GM12872 (cell line): Measurements from ENCODE around the gene CALHM3.

Source experiments
- TF ChIP-seq, protein P1 (sequence below): IDR thresholded peaks from 3 replicates; pipeline ENCODE4 v1.5.1; 2011; ENCODE audit warnings: low read depth, mild to moderate bottlenecking, low read length, moderate library complexity; ENCODE audit not compliant: insufficient read depth

The CALHM3 gene

DNA sequence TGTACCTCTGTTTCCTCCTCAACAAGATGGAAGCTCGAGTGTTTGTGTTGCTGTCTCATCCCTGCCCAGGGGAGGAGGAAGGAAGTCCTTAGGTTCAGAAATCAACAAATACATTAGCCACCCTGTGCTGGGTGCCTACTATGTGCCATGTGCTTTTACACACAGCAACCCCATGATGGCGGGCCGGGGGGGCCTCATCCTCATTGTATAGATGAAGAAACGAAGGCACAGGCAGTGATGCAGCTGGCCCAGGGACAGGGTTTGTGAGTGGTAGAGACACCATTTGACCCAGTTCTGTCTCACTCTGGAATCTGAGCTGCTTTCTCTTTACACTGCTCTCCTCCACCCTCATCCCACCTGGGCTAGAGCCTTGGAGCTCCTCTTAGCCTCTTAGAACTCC is 25.0 kb downstream of the CALHM3 start:
- TF ChIP-seq, protein P1, sequence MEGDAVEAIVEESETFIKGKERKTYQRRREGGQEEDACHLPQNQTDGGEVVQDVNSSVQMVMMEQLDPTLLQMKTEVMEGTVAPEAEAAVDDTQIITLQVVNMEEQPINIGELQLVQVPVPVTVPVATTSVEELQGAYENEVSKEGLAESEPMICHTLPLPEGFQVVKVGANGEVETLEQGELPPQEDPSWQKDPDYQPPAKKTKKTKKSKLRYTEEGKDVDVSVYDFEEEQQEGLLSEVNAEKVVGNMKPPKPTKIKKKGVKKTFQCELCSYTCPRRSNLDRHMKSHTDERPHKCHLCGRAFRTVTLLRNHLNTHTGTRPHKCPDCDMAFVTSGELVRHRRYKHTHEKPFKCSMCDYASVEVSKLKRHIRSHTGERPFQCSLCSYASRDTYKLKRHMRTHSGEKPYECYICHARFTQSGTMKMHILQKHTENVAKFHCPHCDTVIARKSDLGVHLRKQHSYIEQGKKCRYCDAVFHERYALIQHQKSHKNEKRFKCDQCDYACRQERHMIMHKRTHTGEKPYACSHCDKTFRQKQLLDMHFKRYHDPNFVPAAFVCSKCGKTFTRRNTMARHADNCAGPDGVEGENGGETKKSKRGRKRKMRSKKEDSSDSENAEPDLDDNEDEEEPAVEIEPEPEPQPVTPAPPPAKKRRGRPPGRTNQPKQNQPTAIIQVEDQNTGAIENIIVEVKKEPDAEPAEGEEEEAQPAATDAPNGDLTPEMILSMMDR, result no peak

DNA sequence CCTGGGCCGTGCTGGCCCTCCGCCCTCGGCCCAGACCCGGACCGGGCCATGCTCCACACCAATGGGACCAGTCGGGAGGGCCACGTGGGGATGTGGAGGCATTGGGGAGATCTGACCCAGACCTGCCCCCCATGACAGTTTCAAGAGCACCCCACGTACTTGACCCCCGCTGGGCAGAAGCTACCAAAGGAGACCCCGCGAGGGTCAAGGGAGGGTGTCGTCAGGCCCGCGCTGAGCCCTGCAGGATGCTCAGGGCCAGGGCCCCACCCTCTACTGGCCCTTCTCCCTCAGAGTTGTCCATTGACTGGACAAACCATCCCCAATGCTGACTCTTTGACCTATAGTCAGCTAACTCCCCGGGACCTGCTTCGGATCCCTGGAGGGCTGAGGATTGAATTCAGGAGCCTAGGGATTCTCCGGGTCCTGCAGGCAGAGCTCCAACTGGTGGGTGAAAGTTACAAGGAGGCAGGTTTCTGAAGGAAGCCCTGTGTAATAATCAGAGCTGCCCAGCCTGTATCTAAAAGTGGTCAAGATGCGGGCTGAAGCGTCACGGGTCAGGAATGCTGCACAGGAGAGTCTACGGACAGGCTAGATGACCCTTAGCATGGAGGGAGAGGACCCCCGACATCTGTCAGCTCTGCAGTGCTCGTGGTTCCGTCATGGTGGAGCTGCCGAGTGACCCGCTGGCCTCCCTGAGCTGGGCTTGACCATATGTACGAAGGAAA is 26.4 kb downstream of the CALHM3 start:
- TF ChIP-seq, protein P1, result no peak

DNA sequence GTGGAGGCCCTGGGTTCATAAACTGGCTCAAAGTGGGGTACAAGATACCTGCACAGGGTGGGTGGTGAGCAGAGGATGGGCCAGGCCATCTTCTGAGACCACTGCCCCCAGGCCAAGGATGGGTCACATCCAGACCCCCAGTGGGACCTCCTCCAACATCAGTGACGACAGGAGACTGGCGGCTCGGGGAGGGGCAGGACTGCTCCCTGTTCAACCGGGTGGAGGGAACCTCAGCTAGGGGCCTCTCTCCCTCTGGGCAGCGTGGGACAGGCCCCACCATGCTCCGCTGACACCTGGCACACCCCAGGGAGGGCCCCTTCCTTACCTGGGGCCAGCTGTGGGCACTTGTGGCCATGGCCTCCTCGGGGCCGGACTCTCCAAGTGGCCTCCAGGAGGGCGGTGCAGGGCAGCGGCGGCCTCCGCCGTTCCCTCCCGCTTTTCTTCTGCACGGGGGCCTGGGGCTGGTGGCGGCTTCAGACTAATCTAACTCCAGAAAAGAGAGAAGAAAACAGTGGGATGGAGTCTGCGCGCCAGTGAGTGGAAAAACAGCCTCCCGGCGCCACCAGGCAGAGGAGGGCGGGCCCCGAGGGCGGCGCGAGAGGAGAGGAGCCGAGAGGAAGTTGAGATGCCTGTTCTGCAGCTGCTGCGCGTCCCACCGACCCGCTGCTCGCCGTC is 27.1 kb downstream of the CALHM3 start, which contains the start of gene CALHM2:
Gene CALHM2 (minus strand): TSS at position 540 of the 675 bp plus-strand sequence. CDS start 2,429 bp downstream, outside the sequence.
- TF ChIP-seq, protein P1, result no peak

DNA sequence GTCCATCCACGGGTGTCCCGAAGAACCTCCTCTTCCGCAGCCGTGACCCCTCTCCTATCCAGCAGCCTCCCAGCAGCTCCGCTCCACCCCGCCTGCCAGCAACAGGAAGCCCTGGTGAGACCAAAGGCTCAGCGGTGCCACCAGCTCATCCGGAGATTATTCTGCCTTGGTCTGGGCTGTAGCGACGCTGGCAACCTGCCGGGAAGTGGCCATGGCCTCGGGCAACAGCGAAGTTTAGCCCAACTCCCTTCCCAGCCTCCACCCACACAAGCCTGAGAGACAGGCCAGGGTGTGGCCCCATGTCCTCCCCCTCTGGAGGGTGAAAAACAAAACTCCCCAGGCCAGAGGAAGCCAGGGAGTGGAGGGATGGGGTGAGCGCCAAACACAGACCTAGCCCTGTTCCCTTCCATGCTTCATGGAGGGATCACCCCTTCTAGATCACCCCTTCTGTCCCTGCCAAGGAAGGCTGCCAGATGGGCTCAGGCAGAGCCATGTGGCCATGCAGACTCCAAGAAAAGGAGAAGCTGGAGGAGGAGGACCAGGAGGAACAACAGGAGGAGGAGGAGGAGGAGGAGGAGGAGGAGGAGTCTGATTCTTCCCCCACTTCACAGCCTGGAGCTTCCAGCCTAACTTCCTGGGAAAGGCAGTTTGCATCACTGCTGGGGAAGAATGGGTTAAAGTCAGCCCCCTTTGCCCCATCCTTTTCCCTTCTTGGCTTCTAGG is 27.8 kb downstream of the CALHM3 start:
- TF ChIP-seq, protein P1, result no peak

DNA sequence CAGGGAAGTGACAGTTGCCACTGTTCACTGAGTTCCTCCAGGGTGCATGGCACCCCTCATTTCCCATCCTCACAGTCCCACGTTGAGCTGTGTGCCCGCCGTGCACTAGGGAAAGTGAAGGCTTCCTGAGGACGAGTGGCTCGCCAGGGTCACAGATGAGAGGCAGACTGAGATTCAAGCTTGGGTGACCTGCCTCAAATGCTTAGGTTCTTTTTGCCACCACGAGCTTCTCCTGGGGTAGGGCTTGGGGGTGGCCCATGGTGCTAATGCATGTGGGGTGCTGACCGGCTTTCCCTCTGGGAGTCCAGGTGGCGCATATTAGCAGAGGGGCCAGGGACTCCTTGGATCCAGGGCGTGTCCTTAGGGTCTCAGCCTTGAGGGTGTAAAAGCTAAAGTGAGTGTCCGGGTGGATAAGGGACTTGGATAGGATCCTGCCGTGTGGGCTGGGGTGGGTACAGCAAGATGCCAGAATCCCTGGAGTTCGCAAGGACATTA is 28.8 kb downstream of the CALHM3 start:
- TF ChIP-seq, protein P1, result no peak

DNA sequence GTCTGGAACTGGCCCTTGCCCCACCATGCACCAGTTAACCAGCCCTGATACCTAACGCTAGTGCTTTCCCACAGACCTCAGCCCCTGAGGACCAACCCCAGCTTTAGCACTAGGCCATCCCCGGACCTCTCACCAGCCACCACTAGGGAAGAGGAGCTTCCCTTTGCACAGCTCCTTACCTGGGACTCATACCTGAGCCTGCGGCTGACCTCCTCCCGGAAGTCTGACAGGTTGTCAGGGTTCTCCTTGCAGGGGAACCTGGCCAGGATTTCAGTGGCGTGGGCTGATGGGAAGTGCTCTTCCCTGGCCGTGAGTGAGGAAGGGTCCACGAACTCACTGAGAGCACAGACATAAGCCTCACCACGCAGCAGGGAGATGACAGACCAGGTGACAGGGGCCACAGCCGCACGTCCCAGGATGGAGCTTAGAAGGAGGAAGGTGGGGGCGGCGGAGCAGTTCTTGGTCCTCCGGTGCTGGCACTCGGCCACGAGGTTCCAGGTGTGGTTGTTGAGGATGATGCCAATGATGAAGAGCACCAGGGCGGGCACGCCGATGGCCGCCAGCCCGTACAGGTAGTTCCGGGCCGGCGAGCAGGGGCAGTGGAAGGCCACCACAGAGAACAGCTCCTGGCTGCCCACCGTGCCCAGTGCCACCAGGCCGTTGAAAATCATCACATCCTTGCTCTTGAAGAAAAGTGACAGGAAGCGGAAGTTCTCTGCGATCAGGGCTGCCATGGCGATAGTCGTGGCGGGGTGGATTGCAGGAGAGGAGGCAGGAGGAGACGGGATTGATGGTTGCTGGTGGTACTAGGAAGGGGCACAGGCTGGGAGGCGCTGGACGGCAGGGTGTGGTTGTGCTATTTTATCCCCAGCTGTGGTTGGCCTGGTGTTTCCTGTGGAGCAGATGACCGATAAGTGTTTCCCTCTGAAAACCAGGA is 29.6 kb downstream of the CALHM3 start:
- TF ChIP-seq, protein P1, result no peak
